ENCODE measurements around the gene FRMPD2. TPM values are rescaled to one million over a fixed set of nuclear protein-coding genes. Genes with fewer than 3 reads are reported as not detected.

FRMPD2 gene
- total and polyA plus RNA-seq, 2 of the 4 experiments (the other 2 are of a cell fraction) = 0.18 TPM; not detected in 1

- peaks cover 8% of the 10 kb centered on the region for H4K20me1 ChIP-seq (ENCODE audit: insufficient read depth, low read length)
- no peak overlapping the region for H3K18ac ChIP-seq (ENCODE audit: low read depth, low read length)
- in situ Hi-C loops (cut with MboI; ENCODE audit: low sequenced_read_pairs) = no loop called here
- intact Hi-C loops (cut with micrococcal nuclease) = no loop called here
- H3K36me3 ChIP-seq (ENCODE audit: control insufficient read depth, insufficient read depth, low read length) = no peaks in the 10 kb centered on the region
- H3K4me2 ChIP-seq (ENCODE audit: low read depth, low read length) = no peak overlapping the region
- 94% methylated on average over 2 of the region's 8 CpGs; no CpG with 5 or more reads in 1 of the 2 experiments for WGBS, 2 experiments (ENCODE audit: extremely low coverage in 2 of 2, insufficient read length in 1 of 2)
- DNase-seq = no peak
- H4K8ac ChIP-seq (ENCODE audit: low read depth in 2 of 2, low read length in 2 of 2) = no peak overlapping the region
- no peak overlapping the region for H2AK9ac ChIP-seq (replicated peaks; ENCODE audit: low read depth, low read length, poor library complexity)
- peaks cover 3 to 8% of the 10 kb centered on the region in 2 experiments; a peak in 2 of 4 replicates for H3K79me1 ChIP-seq (ENCODE audit: low read depth in 1 of 2, low read length in 2 of 2)
- no peak overlapping the region for H2BK20ac ChIP-seq (ENCODE audit: low read depth, low read length)
- no peak overlapping the region for H2AFZ ChIP-seq (replicated peaks; ENCODE audit: low read length, poor library complexity)
- CTCF ChIA-PET = no interaction called here
- H3K9me1 ChIP-seq (ENCODE audit: insufficient read depth, low read length) = 0 out of 2 replicates have a peak, but pooled peaks cover 3% of the 10 kb centered on the region
- no peak overlapping the region for H3K4me3 ChIP-seq (ENCODE audit: insufficient read depth, low read depth, low read length)
- H3K9me3 ChIP-seq (ENCODE audit: control insufficient read depth, insufficient read depth, low read length) = no peaks in the 10 kb centered on the region
- H2BK15ac ChIP-seq (ENCODE audit: low read depth, low read length) = no peak overlapping the region
- no peak overlapping the region for H3K9ac ChIP-seq (ENCODE audit: low read depth, low read length)
- H4K5ac ChIP-seq (ENCODE audit: low read depth, low read length) = no peak overlapping the region
- H4K91ac ChIP-seq (ENCODE audit: insufficient read depth, low read depth, low read length) = no peak overlapping the region
- no peak overlapping the region for H3K4ac ChIP-seq (ENCODE audit: low read depth, low read length)
- POLR2A ChIA-PET (ENCODE audit: unreplicated experiment) = no interaction called here
- H2BK120ac ChIP-seq (ENCODE audit: low read depth, low read length) = no peak overlapping the region
- no peak overlapping the region for H3K27ac ChIP-seq (ENCODE audit: insufficient read depth, low read length)
- TF ChIP-seq CEBPB (IDR thresholded peaks at IDR 0.05; ENCODE audit: low read depth, low read length) (no peak), MAFK (IDR thresholded peaks at IDR 0.05; ENCODE audit: low read depth, low read length) (peak; percentile 74)
- H3K56ac ChIP-seq (ENCODE audit: extremely low read depth, insufficient read depth, low read length) = no peak overlapping the region
- dilution Hi-C loops (cut with HindIII; ENCODE audit: low sequenced_read_pairs, unreplicated experiment) = no loop called here
- H3K27me3 ChIP-seq (ENCODE audit: control insufficient read depth, insufficient read depth, low read length) = peaks cover 27% of the 10 kb centered on the region
- ATAC-seq (ENCODE audit: low read depth) = no peak
- H3K14ac ChIP-seq (replicated peaks; ENCODE audit: low read depth, low read length) = no peak overlapping the region
- no peak overlapping the region for H2AK5ac ChIP-seq (ENCODE audit: low read depth, low read length)
- H3K23ac ChIP-seq (ENCODE audit: low read depth, low read length) = no peak overlapping the region
- H3K4me1 ChIP-seq (ENCODE audit: control insufficient read depth, insufficient read depth, low read length) = no peaks in the 10 kb centered on the region
- no peak overlapping the region for H2BK5ac ChIP-seq (ENCODE audit: low read depth, low read length, poor library complexity, severe bottlenecking)
- BruUV-seq (replicated peaks) = no TSS peak
Observed at GRCh38 chr10:48302515-48303476, 28.3 kb upstream of the FRMPD2 start.
